HG03575 (cell line): Measurements from ENCODE around the gene CLDN25.
"Not testable (repeated sequence)": the region's sequence is repeated elsewhere in the genome, so short reads cannot be mapped to it uniquely, and the experiment has no call there.

ENCODE experiments used
- ATAC-seq: cut with Tn5 transposase; IDR thresholded peaks from one replicate; pipeline ENCODE4 v1.9.1; 2021; ENCODE audit not compliant: unreplicated experiment, insufficient number of reproducible peaks, low FRiP score; ENCODE audit errors: extremely low read depth

The CLDN25 gene

GRCh38 chr11:113779496-113779895 lies at the start of gene CLDN25:
Gene CLDN25 (plus strand): TSS chr11:113779796. CDS start chr11:113779796, 0 bp downstream.
- ATAC-seq, result no peak

- no peak for ATAC-seq
Observed at GRCh38 chr11:113730887-113731726, 48.5 kb upstream of the CLDN25 start.

- ATAC-seq, result no peak
Observed at GRCh38 chr11:113732092-113732491, 47.5 kb upstream of the CLDN25 start.

GRCh38 chr11:113736323-113736722 lies 43.3 kb upstream of the CLDN25 start:
- ATAC-seq, result no peak

GRCh38 chr11:113752932-113753331 lies 26.7 kb upstream of the CLDN25 start:
- ATAC-seq, result no peak

- ATAC-seq, result no peak
Observed at GRCh38 chr11:113760241-113760640, 19.4 kb upstream of the CLDN25 start.

- ATAC-seq, result not testable (repeated sequence)
Observed at GRCh38 chr11:113763040-113763439, 16.6 kb upstream of the CLDN25 start.

GRCh38 chr11:113764527-113765219 lies 14.9 kb upstream of the CLDN25 start:
- no peak for ATAC-seq

- ATAC-seq, result no peak
Observed at GRCh38 chr11:113771964-113772363, 7.6 kb upstream of the CLDN25 start.

- no peak for ATAC-seq
Observed at GRCh38 chr11:113773092-113773415, 6.5 kb upstream of the CLDN25 start.

GRCh38 chr11:113773416-113774173 lies 6.0 kb upstream of the CLDN25 start, which contains the start of gene ZW10:
Gene ZW10 (minus strand): TSS chr11:113773692. CDS start chr11:113773666, 26 bp downstream.
- peak; percentile 90 for ATAC-seq

- no peak for ATAC-seq
Observed at GRCh38 chr11:113774174-113774503, 5.5 kb upstream of the CLDN25 start.

GRCh38 chr11:113778111-113778910 lies 1.3 kb upstream of the CLDN25 start:
- ATAC-seq, result no peak

GRCh38 chr11:113781682-113782081 lies 2.1 kb downstream of the CLDN25 start:
- no peak for ATAC-seq

GRCh38 chr11:113782134-113782533 lies 2.5 kb downstream of the CLDN25 start:
- ATAC-seq, result no peak

- ATAC-seq, result not testable (repeated sequence)
Observed at GRCh38 chr11:113789016-113789415, 9.4 kb downstream of the CLDN25 start.

GRCh38 chr11:113789675-113790320 lies 10.2 kb downstream of the CLDN25 start:
- ATAC-seq, result no peak

GRCh38 chr11:113796663-113797259 lies 17.2 kb downstream of the CLDN25 start:
- no peak for ATAC-seq
